HFF-Myc (cell line): ENCODE data around the gene RBBP9.
"Not testable (repeated sequence)": the region's sequence is repeated elsewhere in the genome, so short reads cannot be mapped to it uniquely, and the experiment has no call there.

Source experiments
- DNase-seq: peaks from one replicate; pipeline ENCODE4 v3.0.0-alpha.2; 2011; ENCODE audit warnings: low read depth; ENCODE audit errors: extremely low read depth
- H3K4me3 ChIP-seq: replicated peaks from 2 replicates; pipeline ENCODE4 v1.5.1; 2011; ENCODE audit warnings: low read depth, mild to moderate bottlenecking, control low read depth, low read length
- CTCF ChIP-seq: IDR thresholded peaks from 2 replicates; pipeline ENCODE4 v1.5.1; 2012; ENCODE audit warnings: mild to moderate bottlenecking, low read depth, low read length, control low read depth; ENCODE audit errors: missing control alignments

RBBP9 gene

GRCh38 chr20:18533978-18534644 lies 37.1 kb upstream of the RBBP9 start:
- TF ChIP-seq CTCF: no peak
- H3K4me3 ChIP-seq: no peak overlapping the region
- DNase-seq: no peak

DNA sequence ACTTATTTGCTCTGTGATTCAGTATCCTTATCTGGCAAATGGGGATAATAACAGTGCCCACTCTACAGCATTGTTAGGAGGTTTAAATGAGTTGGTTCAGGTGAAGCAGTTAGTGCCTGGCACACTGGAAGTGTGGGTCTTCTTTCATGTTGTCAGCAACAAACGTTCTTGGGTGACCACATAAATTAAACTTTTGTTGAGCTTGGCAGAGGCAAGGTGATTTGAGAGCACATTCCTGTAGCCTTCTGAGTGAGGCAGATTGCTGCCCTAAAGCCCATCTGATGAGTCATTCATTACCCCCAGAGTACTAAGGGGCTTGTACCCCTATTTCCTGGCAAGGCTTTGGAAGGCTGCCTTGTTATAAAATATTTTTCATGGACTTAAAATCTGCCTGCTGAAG lies 36.5 kb upstream of the RBBP9 start:
- no peak for DNase-seq
- H3K4me3 ChIP-seq: no peak overlapping the region
- TF ChIP-seq CTCF: no peak

DNA sequence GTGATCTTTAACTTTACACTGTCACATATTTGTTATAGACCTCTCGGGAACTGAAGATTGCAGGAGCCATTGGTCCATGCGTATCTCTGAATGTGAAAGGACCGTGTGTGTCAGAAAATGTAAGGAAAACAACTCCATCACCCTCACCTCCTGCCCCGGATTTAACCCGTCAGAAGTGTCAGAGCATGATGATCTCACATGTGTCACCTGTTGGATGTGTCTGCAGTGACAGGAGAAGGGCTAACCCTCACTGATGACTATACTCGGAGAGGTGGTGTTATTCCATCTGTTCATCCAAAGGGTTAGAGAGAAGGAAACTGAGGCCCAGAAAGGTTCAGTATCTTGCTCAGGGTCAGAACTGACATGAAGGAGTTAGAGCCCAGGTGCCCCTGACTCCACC lies 35.6 kb upstream of the RBBP9 start:
- DNase-seq: no peak
- no peak overlapping the region for H3K4me3 ChIP-seq
- no peak for TF ChIP-seq CTCF

- no peak overlapping the region for H3K4me3 ChIP-seq
- DNase-seq: no peak
- TF ChIP-seq CTCF: no peak
These were observed 32.0 kb upstream of the RBBP9 start for GRCh38 chr20:18529041-18529440.

- H3K4me3 ChIP-seq: no peak overlapping the region
- no peak for TF ChIP-seq CTCF
- DNase-seq: no peak
These were observed 30.8 kb upstream of the RBBP9 start for GRCh38 chr20:18527836-18528235.

DNA sequence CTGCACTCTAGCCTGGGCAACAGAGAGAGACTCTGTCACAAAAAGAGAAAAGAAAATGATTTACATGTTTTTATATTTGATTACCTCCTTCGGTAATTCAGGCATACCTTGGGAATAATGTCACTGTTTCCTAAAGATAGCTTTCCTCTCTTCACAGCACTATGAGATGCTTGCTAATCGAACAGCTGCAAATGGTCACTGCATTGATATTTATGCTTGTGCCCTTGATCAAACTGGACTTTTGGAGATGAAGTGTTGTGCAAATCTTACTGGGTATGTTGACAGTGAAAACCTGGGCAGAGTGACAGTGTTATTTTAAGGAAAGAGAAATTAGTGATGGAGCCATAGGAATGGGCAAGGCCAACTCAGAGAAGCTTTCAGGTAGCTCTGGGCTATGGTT lies 30.3 kb upstream of the RBBP9 start:
- no peak for TF ChIP-seq CTCF
- H3K4me3 ChIP-seq: no peak overlapping the region
- DNase-seq: no peak

DNA sequence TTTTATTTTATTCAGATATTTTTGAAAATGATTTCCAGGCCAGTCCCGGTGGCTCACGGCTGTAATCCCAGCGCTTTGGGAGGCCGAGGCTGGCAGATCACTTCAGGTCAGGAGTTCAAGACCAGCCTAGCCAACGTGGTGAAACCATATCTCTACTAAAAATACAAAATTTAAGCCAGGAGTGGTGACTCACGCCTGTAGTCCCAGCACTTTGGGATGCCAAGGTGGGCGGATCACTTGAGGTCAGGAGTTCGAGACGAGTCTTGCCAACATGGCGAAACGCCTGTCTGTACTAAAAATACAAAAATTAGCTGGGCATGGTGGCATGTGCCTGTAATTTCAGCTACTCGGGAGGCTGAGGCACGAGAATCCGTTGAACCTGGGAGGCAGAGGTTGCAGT lies 29.7 kb upstream of the RBBP9 start:
- not testable (repeated sequence) for DNase-seq, H3K4me3 ChIP-seq
